ENCODE data around the gene LGALS9B.
"Not testable (repeated sequence)": the region's sequence is repeated elsewhere in the genome, so short reads cannot be mapped to it uniquely, and the experiment has no call there.

Gene LGALS9B

GRCh38 chr17:20467447-20467846 is at the start of gene LGALS9B:
LGALS9B (minus strand) TSS chr17:20467539; CDS start chr17:20467470, 69 bp downstream.
- not testable (repeated sequence) for ATAC-seq

- not testable (repeated sequence) for ATAC-seq
Measured at GRCh38 chr17:20516986-20517385, 49.6 kb upstream of the LGALS9B start.

- not testable (repeated sequence) for ATAC-seq
Measured at GRCh38 chr17:20515099-20515498, 47.8 kb upstream of the LGALS9B start.

- not testable (repeated sequence) for ATAC-seq
Measured at GRCh38 chr17:20513539-20513938, 46.2 kb upstream of the LGALS9B start.

- not testable (repeated sequence) for ATAC-seq
Measured at GRCh38 chr17:20512378-20512777, 45.0 kb upstream of the LGALS9B start.

- not testable (repeated sequence) for ATAC-seq
Measured at GRCh38 chr17:20511778-20512177, 44.4 kb upstream of the LGALS9B start.

GRCh38 chr17:20505333-20505732 is 38.0 kb upstream of the LGALS9B start:
- not testable (repeated sequence) for ATAC-seq

- not testable (repeated sequence) for ATAC-seq
Measured at GRCh38 chr17:20504388-20505066, 37.2 kb upstream of the LGALS9B start.

- ATAC-seq: peak; percentile 53; the same call in 2 of the 3 replicates
Measured at GRCh38 chr17:20501896-20502295, 34.6 kb upstream of the LGALS9B start.

- not testable (repeated sequence) for ATAC-seq
Measured at GRCh38 chr17:20500346-20500745, 33.0 kb upstream of the LGALS9B start.

- not testable (repeated sequence) for ATAC-seq
Measured at GRCh38 chr17:20495420-20495819, 28.1 kb upstream of the LGALS9B start.

GRCh38 chr17:20494735-20495134 is 27.4 kb upstream of the LGALS9B start:
- ATAC-seq: not testable (repeated sequence)

GRCh38 chr17:20494147-20494546 is 26.8 kb upstream of the LGALS9B start:
- ATAC-seq: not testable (repeated sequence)

GRCh38 chr17:20492971-20493370 is 25.6 kb upstream of the LGALS9B start:
- ATAC-seq: not testable (repeated sequence)

GRCh38 chr17:20492099-20492498 is 24.8 kb upstream of the LGALS9B start:
- ATAC-seq: not testable (repeated sequence)

GRCh38 chr17:20484930-20485329 is 17.6 kb upstream of the LGALS9B start:
- peak; percentile 65 for ATAC-seq

- not testable (repeated sequence) for ATAC-seq
Measured at GRCh38 chr17:20479889-20480591, 12.7 kb upstream of the LGALS9B start.

GRCh38 chr17:20477398-20478071 is 10.2 kb upstream of the LGALS9B start:
- ATAC-seq: not testable (repeated sequence)

GRCh38 chr17:20475137-20475831 is 7.9 kb upstream of the LGALS9B start:
- not testable (repeated sequence) for ATAC-seq

GRCh38 chr17:20474081-20474480 is 6.7 kb upstream of the LGALS9B start:
- ATAC-seq: not testable (repeated sequence)

GRCh38 chr17:20469946-20470345 is 2.6 kb upstream of the LGALS9B start:
- not testable (repeated sequence) for ATAC-seq

GRCh38 chr17:20469107-20469506 is 1.8 kb upstream of the LGALS9B start:
- ATAC-seq: not testable (repeated sequence)

GRCh38 chr17:20466999-20467398 is 340 bp downstream of the LGALS9B start:
- not testable (repeated sequence) for ATAC-seq
